ENCODE data around the gene FRMD1.

The FRMD1 gene

GRCh38 chr6:168031411-168031971 lies 47.5 kb downstream of the FRMD1 start:
- in situ Hi-C loops (cut with MboI; ENCODE audit: low sequenced_read_pairs) = no loop called here

- in situ Hi-C loops (cut with MboI; ENCODE audit: low sequenced_read_pairs) = no loop called here
Observed at GRCh38 chr6:168030908-168031307, 48.1 kb downstream of the FRMD1 start.

GRCh38 chr6:168030218-168030746 lies 48.7 kb downstream of the FRMD1 start:
- in situ Hi-C loops (cut with MboI; ENCODE audit: low sequenced_read_pairs) = no loop called here

- in situ Hi-C loops (cut with MboI; ENCODE audit: low sequenced_read_pairs) = no loop called here
Observed at GRCh38 chr6:168029459-168030217, 49.4 kb downstream of the FRMD1 start.

- in situ Hi-C loops (cut with MboI; ENCODE audit: low sequenced_read_pairs) = no loop called here
Observed at GRCh38 chr6:168028181-168028580, 50.8 kb downstream of the FRMD1 start.

GRCh38 chr6:168027521-168027920 lies 51.5 kb downstream of the FRMD1 start:
- in situ Hi-C loops (cut with MboI; ENCODE audit: low sequenced_read_pairs) = no loop called here

GRCh38 chr6:168026925-168027324 lies 52.1 kb downstream of the FRMD1 start:
- in situ Hi-C loops (cut with MboI; ENCODE audit: low sequenced_read_pairs) = no loop called here

- in situ Hi-C loops (cut with MboI; ENCODE audit: low sequenced_read_pairs) = no loop called here
Observed at GRCh38 chr6:168025831-168026710, 52.9 kb downstream of the FRMD1 start.

GRCh38 chr6:168024951-168025510 lies 54.0 kb downstream of the FRMD1 start:
- in situ Hi-C loops (cut with MboI; ENCODE audit: low sequenced_read_pairs) = no loop called here

- in situ Hi-C loops (cut with MboI; ENCODE audit: low sequenced_read_pairs) = no loop called here
Observed at GRCh38 chr6:168022488-168023321, 56.3 kb downstream of the FRMD1 start.

- in situ Hi-C loops (cut with MboI; ENCODE audit: low sequenced_read_pairs) = no loop called here
Observed at GRCh38 chr6:168021581-168021980, 57.4 kb downstream of the FRMD1 start.

- in situ Hi-C loops (cut with MboI; ENCODE audit: low sequenced_read_pairs) = no loop called here
Observed at GRCh38 chr6:168020242-168020641, 58.8 kb downstream of the FRMD1 start.

- in situ Hi-C loops (cut with MboI; ENCODE audit: low sequenced_read_pairs) = no loop called here
Observed at GRCh38 chr6:168018664-168019063, 60.3 kb downstream of the FRMD1 start.

GRCh38 chr6:168017629-168018028 lies 61.4 kb downstream of the FRMD1 start:
- in situ Hi-C loops (cut with MboI; ENCODE audit: low sequenced_read_pairs) = no loop called here

GRCh38 chr6:168016721-168017525 lies 62.1 kb downstream of the FRMD1 start:
- in situ Hi-C loops (cut with MboI; ENCODE audit: low sequenced_read_pairs) = no loop called here

GRCh38 chr6:168016176-168016620 lies 62.8 kb downstream of the FRMD1 start:
- in situ Hi-C loops (cut with MboI; ENCODE audit: low sequenced_read_pairs) = no loop called here

GRCh38 chr6:168015482-168016175 lies 63.4 kb downstream of the FRMD1 start:
- in situ Hi-C loops (cut with MboI; ENCODE audit: low sequenced_read_pairs) = no loop called here

GRCh38 chr6:168015009-168015408 lies 64.0 kb downstream of the FRMD1 start:
- in situ Hi-C loops (cut with MboI; ENCODE audit: low sequenced_read_pairs) = no loop called here

- in situ Hi-C loops (cut with MboI; ENCODE audit: low sequenced_read_pairs) = no loop called here
Observed at GRCh38 chr6:168014428-168014827, 64.6 kb downstream of the FRMD1 start.
